ENCODE results near the gene ITFG1. TPM values are rescaled to one million over a fixed set of nuclear protein-coding genes. Genes with fewer than 3 reads are reported as not detected.

ITFG1 gene
- total RNA-seq, 3 donors from 2014 or later = 42.3 to 55.2 (median 53.4) TPM

- DNase-seq (ENCODE audit: low spot score in 2 of 2) = no peak
- no peaks in the 10 kb centered on the region for H3K27me3 ChIP-seq
- no peaks in the 10 kb centered on the region for H3K9me3 ChIP-seq
- H3K4me1 ChIP-seq = no peaks in the 10 kb centered on the region
- intact Hi-C loops (cut with DNase I; ENCODE audit: low total_unique reads) = no loop called here
- no peak overlapping the region for H3K27ac ChIP-seq
- H3K36me3 ChIP-seq = no peaks in the 10 kb centered on the region
- no peak overlapping the region for H3K4me3 ChIP-seq
- TF ChIP-seq POLR2AphosphoS5 (IDR thresholded peaks at IDR 0.05) = no peak
- TF ChIP-seq CTCF (IDR thresholded peaks at IDR 0.05) = no peak
- TF ChIP-seq POLR2A (IDR thresholded peaks at IDR 0.05) = no peak
Measured at GRCh38 chr16:47371271-47372014, 89.4 kb downstream of the ITFG1 start.

GRCh38 chr16:47370536-47370935 lies 90.3 kb downstream of the ITFG1 start:
- Histone ChIP-seq H3K27me3 (no peaks in the 10 kb centered on the region), H3K9me3 (no peaks in the 10 kb centered on the region), H3K27ac (no peak overlapping the region), H3K4me3 (no peak overlapping the region), H3K4me1 (no peaks in the 10 kb centered on the region), H3K36me3 (no peaks in the 10 kb centered on the region)
- intact Hi-C loops (cut with DNase I; ENCODE audit: low total_unique reads) = no loop called here
- no peak for DNase-seq (ENCODE audit: low spot score in 2 of 2)
- no peak for TF ChIP-seq POLR2A (IDR thresholded peaks at IDR 0.05)
- TF ChIP-seq CTCF (IDR thresholded peaks at IDR 0.05) = no peak
- TF ChIP-seq POLR2AphosphoS5 (IDR thresholded peaks at IDR 0.05) = no peak

- Histone ChIP-seq H3K9me3 (no peaks in the 10 kb centered on the region), H3K27ac (no peak overlapping the region), H3K36me3 (no peaks in the 10 kb centered on the region), H3K4me1 (no peaks in the 10 kb centered on the region), H3K4me3 (no peak overlapping the region), H3K27me3 (no peaks in the 10 kb centered on the region)
- intact Hi-C loops (cut with DNase I; ENCODE audit: low total_unique reads) = no loop called here
- no peak for DNase-seq (ENCODE audit: low spot score in 2 of 2)
- TF ChIP-seq POLR2AphosphoS5 (IDR thresholded peaks at IDR 0.05) (no peak), POLR2A (IDR thresholded peaks at IDR 0.05) (no peak), CTCF (IDR thresholded peaks at IDR 0.05) (no peak)
Measured at GRCh38 chr16:47366228-47366627, 94.6 kb downstream of the ITFG1 start.

- H3K27ac ChIP-seq = no peak overlapping the region
- H3K27me3 ChIP-seq = no peaks in the 10 kb centered on the region
- H3K9me3 ChIP-seq = no peaks in the 10 kb centered on the region
- no peak for DNase-seq (ENCODE audit: low spot score in 2 of 2)
- H3K4me3 ChIP-seq = no peak overlapping the region
- no peak for TF ChIP-seq POLR2A (IDR thresholded peaks at IDR 0.05)
- no peak for TF ChIP-seq POLR2AphosphoS5 (IDR thresholded peaks at IDR 0.05)
- TF ChIP-seq CTCF (IDR thresholded peaks at IDR 0.05) = no peak
- H3K36me3 ChIP-seq = no peaks in the 10 kb centered on the region
- H3K4me1 ChIP-seq = no peaks in the 10 kb centered on the region
- intact Hi-C loops (cut with DNase I; ENCODE audit: low total_unique reads) = no loop called here
Measured at GRCh38 chr16:47363761-47364160, 97.1 kb downstream of the ITFG1 start.

- Histone ChIP-seq H3K4me1 (no peaks in the 10 kb centered on the region), H3K9me3 (no peaks in the 10 kb centered on the region), H3K4me3 (no peak overlapping the region), H3K27me3 (no peaks in the 10 kb centered on the region), H3K36me3 (no peaks in the 10 kb centered on the region), H3K27ac (no peak overlapping the region)
- intact Hi-C loops (cut with DNase I; ENCODE audit: low total_unique reads) = no loop called here
- TF ChIP-seq POLR2AphosphoS5 (IDR thresholded peaks at IDR 0.05) (no peak), CTCF (IDR thresholded peaks at IDR 0.05) (no peak), POLR2A (IDR thresholded peaks at IDR 0.05) (no peak)
- no peak for DNase-seq (ENCODE audit: low spot score in 2 of 2)
Measured at GRCh38 chr16:47359478-47359877, 101.4 kb downstream of the ITFG1 start.

Data from breast epithelium (tissue), 4 donors.